HG03064 (cell line): ENCODE data around the gene GALK2.
"Not testable (repeated sequence)": the region's sequence is repeated elsewhere in the genome, so short reads cannot be mapped to it uniquely, and the experiment has no call there.

Source experiments
- ATAC-seq: cut with Tn5 transposase; IDR thresholded peaks from one replicate; pipeline ENCODE4 v1.9.1; 2021; ENCODE audit warnings: low read depth; ENCODE audit not compliant: unreplicated experiment

GALK2 gene

GRCh38 chr15:49323207-49323606, 153.2 kb downstream of the GALK2 start:
- ATAC-seq, result no peak

GRCh38 chr15:49327927-49328326, 157.9 kb downstream of the GALK2 start:
- ATAC-seq, result no peak

GRCh38 chr15:49328941-49329340, 158.9 kb downstream of the GALK2 start:
- no peak for ATAC-seq

GRCh38 chr15:49330166-49330565, 160.1 kb downstream of the GALK2 start:
- ATAC-seq, result no peak

GRCh38 chr15:49331442-49331841, 161.4 kb downstream of the GALK2 start:
- no peak for ATAC-seq

GRCh38 chr15:49331951-49332350, 161.9 kb downstream of the GALK2 start:
- ATAC-seq, result no peak

- no peak for ATAC-seq
Observed at GRCh38 chr15:49339656-49340055, 169.6 kb downstream of the GALK2 start.

GRCh38 chr15:49343546-49343945, 173.5 kb downstream of the GALK2 start:
- ATAC-seq, result no peak

- ATAC-seq, result not testable (repeated sequence)
Observed at GRCh38 chr15:49354439-49354838, 184.4 kb downstream of the GALK2 start.

GRCh38 chr15:49361370-49361769, 191.3 kb downstream of the GALK2 start:
- no peak for ATAC-seq

GRCh38 chr15:49366496-49366895, 196.4 kb downstream of the GALK2 start:
- no peak for ATAC-seq

GRCh38 chr15:49370782-49371181, 200.7 kb downstream of the GALK2 start:
- ATAC-seq, result no peak

- ATAC-seq, result no peak
Observed at GRCh38 chr15:49372366-49372765, 202.3 kb downstream of the GALK2 start.

GRCh38 chr15:49379996-49380395, 209.9 kb downstream of the GALK2 start:
- ATAC-seq, result no peak

- ATAC-seq, result no peak
Observed at GRCh38 chr15:49380912-49381311, 210.9 kb downstream of the GALK2 start.
